Measurements from ENCODE around the gene CXCR1.

GRCh38 chr2:218123986-218124385, 42.8 kb downstream of the CXCR1 start:
- no peak for TF ChIP-seq SIN3A (IDR thresholded peaks at IDR 0.05; ENCODE audit: borderline replicate concordance, insufficient read depth, low read length)
- TF ChIP-seq POLR2AphosphoS5 (IDR thresholded peaks at IDR 0.05; ENCODE audit: low read depth, low read length) = no peak

All from PFSK-1 (cell line).